HepG2 (cell line): Measurements from ENCODE around the gene RAE1. TPM values are rescaled to one million over a fixed set of nuclear protein-coding genes. Genes with fewer than 3 reads are reported as not detected.

Experiments used
- ATF7-NPFF ChIP-seq: sonication (generic); formaldehyde crosslinking; IDR thresholded peaks from 2 replicates; pipeline ENCODE4 v1.8.1; 2023; ENCODE audit warnings: mild to moderate bottlenecking, low read depth, missing genetic modification reagents, moderate library complexity
- BORCS8-MEF2B ChIP-seq: sonication (generic); formaldehyde crosslinking; IDR thresholded peaks from 2 replicates; pipeline ENCODE4 v1.8.0; 2022; ENCODE audit warnings: mild to moderate bottlenecking, missing genetic modification reagents
- CREB1 ChIP-seq, 2 experiments: fragments of 450-650 bp in 1 of 2; IDR thresholded peaks; 2 replicates each; pipeline ENCODE4 v1.6.1; 2016 to 2017; ENCODE audit warnings: control low read depth in 1 of 2, mild to moderate bottlenecking in 1 of 2, missing compliant biosample characterization in 1 of 2, missing genetic modification characterization in 1 of 2
- EHMT2 ChIP-seq: fragments of 200-600 bp; sonication (generic); IDR thresholded peaks from 2 replicates; pipeline ENCODE4 v1.7.0; 2017; ENCODE audit warnings: antibody characterized with exemption, low read depth, low read length, borderline replicate concordance
- GPN1 ChIP-seq: sonication (generic); formaldehyde crosslinking; IDR thresholded peaks from 2 replicates; pipeline ENCODE4 v1.5.1; 2020; ENCODE audit warnings: missing genetic modification reagents, borderline replicate concordance
- HNRNPH1 ChIP-seq: fragments of 200-400 bp; formaldehyde crosslinking; optimal IDR thresholded peaks from 2 replicates; pipeline ENCODE3; 2017; ENCODE audit warnings: mild to moderate bottlenecking, low read depth, low read length
- SAFB2 ChIP-seq: sonication (generic); formaldehyde crosslinking; IDR thresholded peaks from 2 replicates; pipeline ENCODE4 v1.5.1; 2020; ENCODE audit warnings: missing genetic modification reagents, low read depth, mild to moderate bottlenecking, borderline replicate concordance
- ZBTB8A ChIP-seq: sonication (generic); formaldehyde crosslinking; IDR thresholded peaks from 2 replicates; pipeline ENCODE4 v1.4.0; 2020; ENCODE audit warnings: mild to moderate bottlenecking, low read depth, missing genetic modification reagents, borderline replicate concordance
- ZNF160 ChIP-seq: sonication (generic); formaldehyde crosslinking; IDR thresholded peaks from 2 replicates; pipeline ENCODE4 v1.8.0; 2022; ENCODE audit warnings: mild to moderate bottlenecking, inconsistent platforms, missing genetic modification reagents
- ZNF333 ChIP-seq: sonication (generic); formaldehyde crosslinking; IDR thresholded peaks from 2 replicates; pipeline ENCODE4 v1.4.0; 2020; ENCODE audit warnings: mild to moderate bottlenecking, missing genetic modification reagents, borderline replicate concordance
- ZNF577 ChIP-seq: sonication (generic); formaldehyde crosslinking; IDR thresholded peaks from 2 replicates; pipeline ENCODE4 v1.4.0; 2020; ENCODE audit warnings: mild to moderate bottlenecking, low read depth, missing genetic modification reagents, borderline replicate concordance
- ZNF605 ChIP-seq: sonication (generic); formaldehyde crosslinking; IDR thresholded peaks from 2 replicates; pipeline ENCODE4 v1.8.0; 2022; ENCODE audit warnings: mild to moderate bottlenecking, missing genetic modification reagents
- polyA plus RNA-seq, 8 experiments: library from polyadenylated mRNA; depleted of rRNA in 3 of 8; stranded (reverse) in 7 of 8; unstranded in 1 of 8; fragments of >200 nt; fragmentation: Illumina TruSeq in 4 of 8; extraction: Trizol in 4 of 8; gene quantifications; 2 replicates each; pipeline versions ENCODE4 v1.2.1 to v1.2.3, GENCODE V29; 2011 to 2016; ENCODE audit warnings: low read depth in 4 of 8, missing spikeins in 1 of 8, mixed read lengths in 1 of 8; ENCODE audit not compliant: insufficient read depth in 1 of 8
- total RNA-seq, 5 experiments: library from RNA; depleted of rRNA; stranded (reverse); fragments of >200 nt; fragmentation: Illumina TruSeq; extraction: Trizol; gene quantifications; 2 replicates each; pipeline ENCODE4 v1.2.3, GENCODE V29; 2016; ENCODE audit warnings: low read depth in 1 of 5
- TF ChIP-seq, protein P1 (sequence below): IDR thresholded peaks from 2 replicates; pipeline ENCODE4 v1.6.1; 2016; ENCODE audit warnings: missing biosample characterization, missing genetic modification reagents, low read depth
- TF ChIP-seq, protein P2 (sequence below): sonication (generic); formaldehyde crosslinking; IDR thresholded peaks from 2 replicates; pipeline ENCODE4 v1.5.0; 2020; ENCODE audit warnings: mild to moderate bottlenecking, missing genetic modification reagents, borderline replicate concordance
- TF ChIP-seq, protein P3 (sequence below): sonication (generic); formaldehyde crosslinking; IDR thresholded peaks from 2 replicates; pipeline ENCODE4 v1.5.0; 2020; ENCODE audit warnings: missing genetic modification reagents
- TF ChIP-seq, protein P4 (sequence below): sonication (generic); formaldehyde crosslinking; IDR thresholded peaks from 2 replicates; pipeline ENCODE4 v1.9.0; 2022; ENCODE audit warnings: low read depth, missing genetic modification reagents
- TF ChIP-seq, protein P5 (sequence below): sonication (generic); IDR thresholded peaks from 2 replicates; pipeline ENCODE4 v1.6.1; 2016; ENCODE audit warnings: low read depth, borderline replicate concordance
- TF ChIP-seq, protein P6 (sequence below): sonication (generic); formaldehyde crosslinking; IDR thresholded peaks from 2 replicates; pipeline ENCODE4 v1.4.0; 2020; ENCODE audit warnings: missing genetic modification reagents

RAE1 gene
- total and polyA plus RNA-seq, 2 of the 13 experiments (the other 11 are each of a cell fraction or from before 2014, with no cell fraction given), result 36.1 to 72.9 TPM

DNA sequence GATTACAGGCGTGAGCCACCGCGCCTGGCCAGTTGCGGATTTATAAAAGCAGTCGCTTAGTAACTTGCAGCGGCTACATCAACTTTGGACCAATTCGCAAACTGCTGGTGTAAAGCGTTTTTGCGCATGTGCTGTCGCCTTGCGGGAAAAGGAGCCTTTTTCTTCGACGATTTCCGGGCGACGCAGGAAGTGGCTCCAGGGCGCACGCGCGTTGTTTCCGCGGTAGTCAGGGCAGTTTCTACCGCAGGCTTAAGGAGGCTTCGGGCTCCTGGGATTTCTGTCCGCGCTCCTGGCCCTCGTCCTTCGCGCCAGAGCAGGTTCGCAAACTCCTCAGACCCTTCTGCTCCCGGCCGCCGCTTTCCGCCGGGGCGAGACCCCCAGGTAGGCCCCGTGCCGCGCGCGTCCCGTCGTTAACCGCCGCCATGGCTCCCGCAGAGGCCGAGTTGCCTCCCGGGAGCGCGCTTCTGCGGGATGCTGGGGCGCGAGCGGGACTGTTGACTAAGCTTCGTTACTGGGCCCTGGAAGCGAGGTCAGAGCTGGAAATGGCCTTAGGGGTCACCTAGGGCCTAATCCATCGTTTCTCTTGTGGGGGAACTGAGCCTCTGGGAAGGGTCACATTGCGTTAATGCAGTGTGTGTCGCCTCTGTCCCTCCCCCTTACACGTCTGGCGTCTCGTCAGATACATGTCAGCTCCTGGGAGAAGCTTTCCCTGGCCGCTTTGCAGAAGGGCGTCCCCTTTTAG lies at the start of gene RAE1 (continued):
- TF ChIP-seq, protein P1, sequence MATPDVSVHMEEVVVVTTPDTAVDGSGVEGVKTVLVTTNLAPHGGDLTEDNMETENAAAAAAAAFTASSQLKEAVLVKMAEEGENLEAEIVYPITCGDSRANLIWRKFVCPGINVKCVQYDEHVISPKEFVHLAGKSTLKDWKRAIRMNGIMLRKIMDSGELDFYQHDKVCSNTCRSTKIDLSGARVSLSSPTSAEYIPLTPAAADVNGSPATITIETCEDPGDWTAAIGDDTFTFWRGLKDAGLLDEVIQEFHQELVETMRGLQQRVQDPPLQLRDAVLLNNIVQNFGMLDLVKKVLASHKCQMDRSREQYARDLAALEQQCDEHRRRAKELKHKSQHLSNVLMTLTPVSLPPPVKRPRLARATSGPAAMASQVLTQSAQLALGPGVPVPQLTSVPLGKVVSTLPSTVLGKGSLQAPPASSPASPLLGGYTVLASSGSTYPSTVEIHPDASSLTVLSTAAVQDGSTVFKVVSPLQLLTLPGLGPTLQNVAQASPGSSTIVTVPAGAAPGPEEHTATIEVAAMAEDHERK, result no peak; the same call in 1 of the 2 replicates
- TF ChIP-seq EHMT2, result peak; percentile 70; the same call in 1 of the 2 replicates
- TF ChIP-seq, protein P2, sequence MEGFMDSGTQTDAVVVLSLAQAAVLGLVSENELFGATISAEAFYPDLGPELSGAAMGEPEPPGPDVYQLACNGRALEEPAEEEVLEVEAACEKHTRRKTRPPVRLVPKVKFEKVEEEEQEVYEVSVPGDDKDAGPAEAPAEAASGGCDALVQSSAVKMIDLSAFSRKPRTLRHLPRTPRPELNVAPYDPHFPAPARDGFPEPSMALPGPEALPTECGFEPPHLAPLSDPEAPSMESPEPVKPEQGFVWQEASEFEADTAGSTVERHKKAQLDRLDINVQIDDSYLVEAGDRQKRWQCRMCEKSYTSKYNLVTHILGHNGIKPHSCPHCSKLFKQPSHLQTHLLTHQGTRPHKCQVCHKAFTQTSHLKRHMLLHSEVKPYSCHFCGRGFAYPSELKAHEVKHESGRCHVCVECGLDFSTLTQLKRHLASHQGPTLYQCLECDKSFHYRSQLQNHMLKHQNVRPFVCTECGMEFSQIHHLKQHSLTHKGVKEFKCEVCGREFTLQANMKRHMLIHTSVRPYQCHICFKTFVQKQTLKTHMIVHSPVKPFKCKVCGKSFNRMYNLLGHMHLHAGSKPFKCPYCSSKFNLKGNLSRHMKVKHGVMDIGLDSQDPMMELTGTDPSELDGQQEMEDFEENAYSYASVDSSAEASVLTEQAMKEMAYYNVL, result peak; percentile 81; the same call in 1 of the 2 replicates
- TF ChIP-seq GPN1, result peak; percentile 29; the same call in 1 of the 2 replicates
- TF ChIP-seq ATF7-NPFF (CRISPR knock-in tag), result peak; percentile 74; the same call in 1 of the 2 replicates
- 0 out of 2 replicates have a peak, but pooled peaks have one; percentile 58 for TF ChIP-seq SAFB2 (CRISPR knock-in tag)
- TF ChIP-seq ZNF333 (CRISPR knock-in tag), result peak; percentile 99
- peak; percentile 94; the same call in 1 of the 2 replicates for TF ChIP-seq ZBTB8A
- TF ChIP-seq ZNF577, result no peak
- TF ChIP-seq, protein P3, sequence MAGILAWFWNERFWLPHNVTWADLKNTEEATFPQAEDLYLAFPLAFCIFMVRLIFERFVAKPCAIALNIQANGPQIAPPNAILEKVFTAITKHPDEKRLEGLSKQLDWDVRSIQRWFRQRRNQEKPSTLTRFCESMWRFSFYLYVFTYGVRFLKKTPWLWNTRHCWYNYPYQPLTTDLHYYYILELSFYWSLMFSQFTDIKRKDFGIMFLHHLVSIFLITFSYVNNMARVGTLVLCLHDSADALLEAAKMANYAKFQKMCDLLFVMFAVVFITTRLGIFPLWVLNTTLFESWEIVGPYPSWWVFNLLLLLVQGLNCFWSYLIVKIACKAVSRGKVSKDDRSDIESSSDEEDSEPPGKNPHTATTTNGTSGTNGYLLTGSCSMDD, result no peak
- TF ChIP-seq, protein P4, sequence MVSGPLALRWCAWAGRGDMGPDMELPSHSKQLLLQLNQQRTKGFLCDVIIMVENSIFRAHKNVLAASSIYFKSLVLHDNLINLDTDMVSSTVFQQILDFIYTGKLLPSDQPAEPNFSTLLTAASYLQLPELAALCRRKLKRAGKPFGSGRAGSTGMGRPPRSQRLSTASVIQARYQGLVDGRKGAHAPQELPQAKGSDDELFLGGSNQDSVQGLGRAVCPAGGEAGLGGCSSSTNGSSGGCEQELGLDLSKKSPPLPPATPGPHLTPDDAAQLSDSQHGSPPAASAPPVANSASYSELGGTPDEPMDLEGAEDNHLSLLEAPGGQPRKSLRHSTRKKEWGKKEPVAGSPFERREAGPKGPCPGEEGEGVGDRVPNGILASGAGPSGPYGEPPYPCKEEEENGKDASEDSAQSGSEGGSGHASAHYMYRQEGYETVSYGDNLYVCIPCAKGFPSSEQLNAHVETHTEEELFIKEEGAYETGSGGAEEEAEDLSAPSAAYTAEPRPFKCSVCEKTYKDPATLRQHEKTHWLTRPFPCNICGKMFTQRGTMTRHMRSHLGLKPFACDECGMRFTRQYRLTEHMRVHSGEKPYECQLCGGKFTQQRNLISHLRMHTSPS, result no peak
- peak; percentile 93 for TF ChIP-seq BORCS8-MEF2B (CRISPR knock-in tag)
- TF ChIP-seq, protein P5, sequence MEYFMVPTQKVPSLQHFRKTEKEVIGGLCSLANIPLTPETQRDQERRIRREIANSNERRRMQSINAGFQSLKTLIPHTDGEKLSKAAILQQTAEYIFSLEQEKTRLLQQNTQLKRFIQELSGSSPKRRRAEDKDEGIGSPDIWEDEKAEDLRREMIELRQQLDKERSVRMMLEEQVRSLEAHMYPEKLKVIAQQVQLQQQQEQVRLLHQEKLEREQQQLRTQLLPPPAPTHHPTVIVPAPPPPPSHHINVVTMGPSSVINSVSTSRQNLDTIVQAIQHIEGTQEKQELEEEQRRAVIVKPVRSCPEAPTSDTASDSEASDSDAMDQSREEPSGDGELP, result no peak
- TF ChIP-seq HNRNPH1, result no peak
- TF ChIP-seq, protein P6, sequence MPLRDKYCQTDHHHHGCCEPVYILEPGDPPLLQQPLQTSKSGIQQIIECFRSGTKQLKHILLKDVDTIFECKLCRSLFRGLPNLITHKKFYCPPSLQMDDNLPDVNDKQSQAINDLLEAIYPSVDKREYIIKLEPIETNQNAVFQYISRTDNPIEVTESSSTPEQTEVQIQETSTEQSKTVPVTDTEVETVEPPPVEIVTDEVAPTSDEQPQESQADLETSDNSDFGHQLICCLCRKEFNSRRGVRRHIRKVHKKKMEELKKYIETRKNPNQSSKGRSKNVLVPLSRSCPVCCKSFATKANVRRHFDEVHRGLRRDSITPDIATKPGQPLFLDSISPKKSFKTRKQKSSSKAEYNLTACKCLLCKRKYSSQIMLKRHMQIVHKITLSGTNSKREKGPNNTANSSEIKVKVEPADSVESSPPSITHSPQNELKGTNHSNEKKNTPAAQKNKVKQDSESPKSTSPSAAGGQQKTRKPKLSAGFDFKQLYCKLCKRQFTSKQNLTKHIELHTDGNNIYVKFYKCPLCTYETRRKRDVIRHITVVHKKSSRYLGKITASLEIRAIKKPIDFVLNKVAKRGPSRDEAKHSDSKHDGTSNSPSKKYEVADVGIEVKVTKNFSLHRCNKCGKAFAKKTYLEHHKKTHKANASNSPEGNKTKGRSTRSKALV, result no peak
- peak; percentile 19; the same call in 1 of the 2 replicates for TF ChIP-seq CREB1 (IDR thresholded peaks at IDR 0.05)
- TF ChIP-seq CREB1 (CRISPR knock-in tag; IDR thresholded peaks at IDR 0.05), result peak; percentile 93
- TF ChIP-seq ZNF605 (CRISPR knock-in tag), result peak; percentile 94
- TF ChIP-seq ZNF160, result peak; percentile 69
